A549 (cell line): ENCODE results near the gene ADIRF.

ENCODE experiments used
- BCL3 ChIP-seq: fragments of >200 bp; sonication (Bioruptor Twin); formaldehyde crosslinking; IDR thresholded peaks from 3 replicates; pipeline ENCODE4 v1.6.1; 2016
- BHLHE40 ChIP-seq: IDR thresholded peaks from 2 replicates; pipeline ENCODE4 v1.6.1; 2012; ENCODE audit warnings: low read depth, low read length, inconsistent platforms
- CBX8 ChIP-seq: fragments of 200-600 bp; sonication (generic); IDR thresholded peaks from 2 replicates; pipeline ENCODE4 v1.6.1; 2016
- CTCF ChIP-seq: fragments of >200 bp; sonication (Bioruptor Twin); formaldehyde crosslinking; IDR thresholded peaks from 3 replicates; pipeline ENCODE4 v1.5.1; 2016
- HMGXB4 ChIP-seq: fragments of 250-450 bp; sonication (Bioruptor Pico); IDR thresholded peaks from 2 replicates; pipeline ENCODE4 v1.5.0; 2021; ENCODE audit warnings: mild to moderate bottlenecking, moderate library complexity, borderline replicate concordance
- JUN ChIP-seq, 2 experiments: fragments of >200 bp; sonication (Bioruptor Twin); formaldehyde crosslinking; IDR thresholded peaks; 2 replicates in 1 of 2; 3 replicates in 1 of 2; pipeline ENCODE4 v1.6.1; 2016 to 2017
- MAX ChIP-seq: IDR thresholded peaks from 2 replicates; pipeline ENCODE4 v1.6.1; 2012
- MYC ChIP-seq: IDR thresholded peaks from 2 replicates; pipeline ENCODE4 v1.6.1; 2012; ENCODE audit warnings: mild to moderate bottlenecking, inconsistent platforms, low read length, improper control_type of control experiment, borderline replicate concordance
- NFE2L2 ChIP-seq: fragments of 150-350 bp; conservative IDR thresholded peaks from 2 replicates; pipeline ENCODE4 v1.6.1; 2014; ENCODE audit warnings: low read length
- POLR2A ChIP-seq: IDR thresholded peaks from 2 replicates; pipeline ENCODE4 v1.6.1; 2012; ENCODE audit warnings: mild to moderate bottlenecking, low read length
- RCOR1 ChIP-seq: fragments of 150-350 bp; IDR thresholded peaks from 2 replicates; pipeline ENCODE4 v1.6.1; 2014; ENCODE audit warnings: antibody characterized with exemption, low read length, low read depth
- ZC3H11A ChIP-seq: fragments of 450-650 bp; IDR thresholded peaks from 2 replicates; pipeline ENCODE4 v1.6.1; 2014; ENCODE audit warnings: antibody characterized with exemption, mild to moderate bottlenecking

GRCh38 chr10:86972613-86973380 lies 4.5 kb downstream of the ADIRF start:
- no peak for TF ChIP-seq BCL3
- no peak for TF ChIP-seq CBX8
- TF ChIP-seq CTCF, result no peak
- TF ChIP-seq HMGXB4 (CRISPR knock-in tag), result no peak
- no peak for TF ChIP-seq JUN (IDR thresholded peaks at IDR 0.05)
- TF ChIP-seq MAX, result no peak
- TF ChIP-seq BHLHE40, result no peak
- no peak for TF ChIP-seq ZC3H11A
- no peak for TF ChIP-seq MYC
- no peak for TF ChIP-seq NFE2L2
- no peak for TF ChIP-seq POLR2A
- no peak for TF ChIP-seq RCOR1
